ENCODE measurements around the gene PCNX1.

DNA sequence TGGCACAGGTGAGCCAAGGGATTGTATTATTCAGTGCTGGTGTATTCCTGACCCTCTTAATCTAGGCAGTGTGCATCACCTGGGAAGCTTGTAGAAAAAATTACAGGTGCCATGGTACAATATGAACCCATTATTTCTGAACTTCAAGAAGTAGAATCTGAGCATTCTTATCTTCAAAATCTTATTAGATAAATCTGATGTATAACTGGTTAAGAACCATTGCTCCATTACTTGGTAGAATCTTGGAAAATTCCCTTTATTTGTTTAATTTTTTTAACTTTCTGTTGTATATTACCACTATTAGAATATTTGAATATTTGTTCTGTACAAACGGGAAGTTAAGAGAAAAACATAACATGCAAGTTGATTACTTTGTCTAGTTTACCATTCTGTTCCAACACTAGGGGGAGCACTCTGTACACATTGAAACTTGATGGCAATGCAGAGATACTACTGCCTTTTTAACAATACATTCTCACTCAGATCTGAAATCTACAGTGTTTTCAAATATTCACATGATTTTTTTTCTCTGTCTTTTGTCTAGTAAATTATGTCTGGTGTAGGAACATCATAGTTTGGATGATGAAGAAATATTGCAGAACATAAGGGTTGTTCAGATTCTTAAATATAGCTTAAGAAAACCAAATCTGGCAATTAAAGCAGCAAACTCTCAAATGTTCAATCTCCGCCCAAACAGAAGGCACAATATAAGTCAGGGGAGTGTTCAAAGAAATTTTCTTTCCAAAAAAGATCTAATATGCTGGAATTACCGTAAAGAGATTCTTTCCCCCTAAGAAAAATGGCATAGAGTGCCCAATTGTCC, 196.6 kb downstream of the PCNX1 start:
- TF ChIP-seq, protein P1, sequence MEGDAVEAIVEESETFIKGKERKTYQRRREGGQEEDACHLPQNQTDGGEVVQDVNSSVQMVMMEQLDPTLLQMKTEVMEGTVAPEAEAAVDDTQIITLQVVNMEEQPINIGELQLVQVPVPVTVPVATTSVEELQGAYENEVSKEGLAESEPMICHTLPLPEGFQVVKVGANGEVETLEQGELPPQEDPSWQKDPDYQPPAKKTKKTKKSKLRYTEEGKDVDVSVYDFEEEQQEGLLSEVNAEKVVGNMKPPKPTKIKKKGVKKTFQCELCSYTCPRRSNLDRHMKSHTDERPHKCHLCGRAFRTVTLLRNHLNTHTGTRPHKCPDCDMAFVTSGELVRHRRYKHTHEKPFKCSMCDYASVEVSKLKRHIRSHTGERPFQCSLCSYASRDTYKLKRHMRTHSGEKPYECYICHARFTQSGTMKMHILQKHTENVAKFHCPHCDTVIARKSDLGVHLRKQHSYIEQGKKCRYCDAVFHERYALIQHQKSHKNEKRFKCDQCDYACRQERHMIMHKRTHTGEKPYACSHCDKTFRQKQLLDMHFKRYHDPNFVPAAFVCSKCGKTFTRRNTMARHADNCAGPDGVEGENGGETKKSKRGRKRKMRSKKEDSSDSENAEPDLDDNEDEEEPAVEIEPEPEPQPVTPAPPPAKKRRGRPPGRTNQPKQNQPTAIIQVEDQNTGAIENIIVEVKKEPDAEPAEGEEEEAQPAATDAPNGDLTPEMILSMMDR (conservative IDR thresholded peaks at IDR 0.05; ENCODE audit: low read depth, low read length) = peak; percentile 96
- no peak for TF ChIP-seq EZH2phosphoT487 (IDR thresholded peaks at IDR 0.05; ENCODE audit: borderline replicate concordance, low read length)
